GM19351 (cell line): Measurements from ENCODE around the gene FAM3D.

Experiments used
- ATAC-seq: cut with Tn5 transposase; IDR thresholded peaks from one replicate; pipeline ENCODE4 v1.9.1; 2021; ENCODE audit warnings: mild to moderate bottlenecking, moderate library complexity; ENCODE audit not compliant: unreplicated experiment

The FAM3D gene

GRCh38 chr3:58657571-58658141 is 8.9 kb downstream of the FAM3D start:
- ATAC-seq, result no peak

GRCh38 chr3:58657036-58657520 is 9.5 kb downstream of the FAM3D start:
- ATAC-seq, result no peak

GRCh38 chr3:58656631-58657030 is 9.9 kb downstream of the FAM3D start:
- ATAC-seq, result no peak

- ATAC-seq, result no peak
Observed at GRCh38 chr3:58654466-58654865, 12.1 kb downstream of the FAM3D start.

GRCh38 chr3:58652624-58653023 is 13.9 kb downstream of the FAM3D start:
- no peak for ATAC-seq

- no peak for ATAC-seq
Observed at GRCh38 chr3:58651276-58651675, 15.3 kb downstream of the FAM3D start.

GRCh38 chr3:58647381-58648141 is 19.0 kb downstream of the FAM3D start:
- ATAC-seq, result no peak

- no peak for ATAC-seq
Observed at GRCh38 chr3:58646503-58646902, 20.1 kb downstream of the FAM3D start.

- no peak for ATAC-seq
Observed at GRCh38 chr3:58645726-58646125, 20.8 kb downstream of the FAM3D start.

- ATAC-seq, result no peak
Observed at GRCh38 chr3:58642846-58643245, 23.7 kb downstream of the FAM3D start.

GRCh38 chr3:58640700-58641372 is 25.7 kb downstream of the FAM3D start:
- ATAC-seq, result peak; percentile 94

GRCh38 chr3:58639842-58640241 is 26.7 kb downstream of the FAM3D start:
- ATAC-seq, result no peak

- no peak for ATAC-seq
Observed at GRCh38 chr3:58639001-58639400, 27.6 kb downstream of the FAM3D start.

GRCh38 chr3:58638591-58638990 is 28.0 kb downstream of the FAM3D start:
- no peak for ATAC-seq

GRCh38 chr3:58637509-58637908 is 29.1 kb downstream of the FAM3D start:
- ATAC-seq, result no peak

- ATAC-seq, result no peak
Observed at GRCh38 chr3:58635371-58636285, 30.9 kb downstream of the FAM3D start.

GRCh38 chr3:58633157-58633865 is 33.3 kb downstream of the FAM3D start:
- no peak for ATAC-seq

GRCh38 chr3:58631742-58632141 is 34.8 kb downstream of the FAM3D start:
- ATAC-seq, result no peak

GRCh38 chr3:58630710-58631092 is 35.9 kb downstream of the FAM3D start:
- ATAC-seq, result no peak

GRCh38 chr3:58630076-58630709 is 36.4 kb downstream of the FAM3D start:
- ATAC-seq, result no peak
